ENCODE data around the gene ACOT9. TPM values are rescaled to one million over a fixed set of nuclear protein-coding genes. Genes with fewer than 3 reads are reported as not detected.

The ACOT9 gene
- total and polyA plus RNA-seq, 2 donors (not counting 3 experiments of a cell fraction or from before 2014, with no cell fraction given) = 38.4 to 83.1 TPM

DNA sequence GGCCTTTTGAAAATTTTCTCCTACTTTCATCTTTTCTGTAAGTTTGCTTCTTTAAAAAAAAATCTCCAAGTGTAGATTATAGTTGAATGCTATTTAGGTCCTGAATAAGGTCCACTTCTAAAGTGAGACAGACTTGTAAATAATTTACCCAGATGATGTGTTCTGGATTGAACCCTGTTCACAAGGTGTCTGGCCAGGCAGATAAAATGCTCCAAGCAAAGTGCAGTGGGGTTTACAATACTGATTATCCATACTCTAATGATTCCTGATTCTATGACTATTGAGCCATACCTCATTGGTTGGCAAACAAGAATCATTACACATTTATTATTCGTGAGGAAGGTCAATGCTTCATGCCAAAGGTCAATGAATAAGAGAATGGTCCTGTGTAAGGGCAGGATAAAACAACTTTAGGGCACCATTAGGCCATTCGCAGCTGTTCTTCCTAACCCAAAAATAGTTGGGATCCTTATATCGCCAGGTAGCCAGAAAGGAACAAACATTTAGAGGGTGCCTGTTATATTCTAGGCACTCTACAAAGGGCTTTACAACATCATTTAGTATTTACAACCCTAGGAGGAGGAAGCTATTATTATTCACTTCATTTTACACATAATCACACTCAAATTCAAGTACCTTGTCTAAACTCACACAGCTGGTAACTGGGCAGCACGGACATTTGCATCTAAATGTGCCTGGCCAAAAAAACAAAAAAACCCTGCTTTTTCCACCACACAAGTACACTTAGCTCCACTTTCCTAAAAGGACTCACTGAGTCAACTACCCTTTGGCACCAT lies 21.3 kb upstream of the ACOT9 start:
- BruUV-seq (replicated peaks) = no TSS peak
- no peak overlapping the region for H3K27ac ChIP-seq (ENCODE audit: insufficient read depth, low read depth, low read length)
- no peak overlapping the region for H2AFZ ChIP-seq (ENCODE audit: low read depth, low read length)
- dilution Hi-C loops (cut with MboI; ENCODE audit: extremely low pct_ligation_motif_present, low sequenced_read_pairs) = no loop called here
- no peaks in the 10 kb centered on the region for H3K4me1 ChIP-seq (ENCODE audit: control insufficient read depth, extremely low read depth, insufficient read depth, low read length)
- intact Hi-C loops (cut with micrococcal nuclease) = no loop called here
- H3K4me3 ChIP-seq (replicated peaks in 1 of 3; ENCODE audit: insufficient read depth in 1 of 3, low read depth in 1 of 3, low read length in 3 of 3) = no peak overlapping the region
- POLR2A ChIA-PET = no interaction called here
- TF ChIP-seq POLR2AphosphoS5 (IDR thresholded peaks at IDR 0.05; ENCODE audit: insufficient read depth, low read depth, low read length) = no peak
- no peak for TF ChIP-seq GATA2 (IDR thresholded peaks at IDR 0.05; ENCODE audit: insufficient read depth, insufficient read length, low read depth, low read length)
- TF ChIP-seq MYC (IDR thresholded peaks at IDR 0.05; ENCODE audit: low read depth, low read length) = no peak
- TF ChIP-seq EZH2 (IDR thresholded peaks at IDR 0.05; ENCODE audit: borderline replicate concordance, low read depth, low read length, severe bottlenecking) = no peak
- no peak for TF ChIP-seq JUN (IDR thresholded peaks at IDR 0.05; ENCODE audit: borderline replicate concordance, insufficient read depth, insufficient read length, low read depth)
- TF ChIP-seq FOS (IDR thresholded peaks at IDR 0.05; ENCODE audit: borderline replicate concordance, insufficient read depth, low read length) = no peak
- no peak for TF ChIP-seq POLR2A (IDR thresholded peaks at IDR 0.05; ENCODE audit: low read depth, low read length)
- TF ChIP-seq, protein P1, sequence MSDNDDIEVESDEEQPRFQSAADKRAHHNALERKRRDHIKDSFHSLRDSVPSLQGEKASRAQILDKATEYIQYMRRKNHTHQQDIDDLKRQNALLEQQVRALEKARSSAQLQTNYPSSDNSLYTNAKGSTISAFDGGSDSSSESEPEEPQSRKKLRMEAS (IDR thresholded peaks at IDR 0.05; ENCODE audit: insufficient read depth, insufficient read length) = no peak
- no peak for TF ChIP-seq CTCF (IDR thresholded peaks at IDR 0.05; ENCODE audit: extremely low read depth in 1 of 2, insufficient read depth in 1 of 2, low read depth in 1 of 2, low read length in 2 of 2)
- H3K9ac ChIP-seq (replicated peaks; ENCODE audit: extremely low read depth, insufficient read depth, low read length) = no peak overlapping the region
- no peaks in the 10 kb centered on the region for H3K9me3 ChIP-seq (replicated peaks; ENCODE audit: control insufficient read depth, insufficient read depth, low read length)
- no peaks in the 10 kb centered on the region for H3K9me1 ChIP-seq (replicated peaks; ENCODE audit: control insufficient read depth, extremely low read depth, insufficient read depth, low read length)
- CTCF ChIA-PET = interaction anchor here (2.9 kb wide), 1 partner anchor 138 kb away, joined by 12 read pairs; no protein-coding TSS in a partner anchor
- no peaks in the 10 kb centered on the region for H3K79me2 ChIP-seq (ENCODE audit: control insufficient read depth, insufficient read depth, low read length)
- no peaks in the 10 kb centered on the region for H3K36me3 ChIP-seq (ENCODE audit: control insufficient read depth in 2 of 2, extremely low read depth in 1 of 2, insufficient read depth in 2 of 2, low read length in 2 of 2)
- no peak for DNase-seq (ENCODE audit: low read depth, low spot score)
- FAIRE-seq = no peak
- no peaks in the 10 kb centered on the region for H4K20me1 ChIP-seq (replicated peaks; ENCODE audit: control insufficient read depth, extremely low read depth, insufficient read depth, low read length)
- no peaks in the 10 kb centered on the region for H3K27me3 ChIP-seq (ENCODE audit: control insufficient read depth in 2 of 2, insufficient read depth in 2 of 2, low read length in 2 of 2)
- H3K4me2 ChIP-seq (ENCODE audit: insufficient read depth, low read length) = no peak overlapping the region
